GM12872 (cell line): ENCODE measurements around the gene TSPO2.

Experiments
- TF ChIP-seq, protein P1 (sequence below): IDR thresholded peaks from 3 replicates; pipeline ENCODE4 v1.5.1; 2011; ENCODE audit warnings: low read depth, mild to moderate bottlenecking, low read length, moderate library complexity; ENCODE audit not compliant: insufficient read depth

Gene TSPO2

DNA sequence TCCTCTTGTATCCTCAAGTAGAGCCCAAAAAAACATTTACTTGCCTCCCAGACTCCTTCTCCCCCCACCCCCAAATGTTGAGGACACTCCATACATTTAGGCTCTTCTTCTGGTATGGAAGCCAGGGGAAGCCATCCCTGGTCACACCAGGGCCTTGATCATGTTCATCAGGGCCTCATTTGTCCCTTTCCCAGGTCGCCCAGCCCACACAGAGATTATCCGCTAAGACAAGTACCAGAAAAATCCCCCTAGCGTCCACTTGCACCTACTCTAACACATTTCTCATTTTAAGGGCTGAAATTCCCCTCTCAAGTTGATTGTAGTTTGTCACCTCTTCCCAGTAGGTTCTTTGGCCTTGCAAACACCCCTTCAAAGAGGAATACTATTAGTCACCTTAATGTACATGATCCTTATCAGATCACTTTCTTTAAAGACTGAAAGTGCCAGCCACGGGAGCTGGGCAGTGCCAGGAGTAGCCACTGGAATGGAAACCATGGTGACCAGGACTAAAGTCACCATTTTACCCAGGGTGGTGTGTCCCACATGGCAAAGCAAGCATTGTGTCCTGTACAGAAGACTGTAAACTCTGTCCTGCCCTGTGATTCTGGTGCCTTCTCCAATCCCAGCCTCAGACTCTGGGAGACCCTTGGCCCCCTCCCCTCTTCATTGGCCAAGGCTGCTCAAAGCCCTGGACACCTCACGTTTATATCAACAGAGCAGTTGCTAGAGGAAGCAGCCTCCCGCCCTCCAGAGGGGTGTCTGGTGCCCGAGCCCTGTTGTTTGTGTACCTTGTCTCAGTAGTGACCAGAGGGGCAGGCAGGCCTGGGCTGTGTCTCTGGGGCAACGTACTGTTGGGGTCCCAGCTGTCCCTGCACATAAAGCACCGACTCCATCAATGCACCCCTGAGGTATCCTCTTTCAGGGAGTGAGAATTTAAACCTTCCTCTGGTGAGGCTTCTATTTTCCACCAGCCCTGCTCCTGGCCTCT, 5.8 kb downstream of the TSPO2 start:
- TF ChIP-seq, protein P1, sequence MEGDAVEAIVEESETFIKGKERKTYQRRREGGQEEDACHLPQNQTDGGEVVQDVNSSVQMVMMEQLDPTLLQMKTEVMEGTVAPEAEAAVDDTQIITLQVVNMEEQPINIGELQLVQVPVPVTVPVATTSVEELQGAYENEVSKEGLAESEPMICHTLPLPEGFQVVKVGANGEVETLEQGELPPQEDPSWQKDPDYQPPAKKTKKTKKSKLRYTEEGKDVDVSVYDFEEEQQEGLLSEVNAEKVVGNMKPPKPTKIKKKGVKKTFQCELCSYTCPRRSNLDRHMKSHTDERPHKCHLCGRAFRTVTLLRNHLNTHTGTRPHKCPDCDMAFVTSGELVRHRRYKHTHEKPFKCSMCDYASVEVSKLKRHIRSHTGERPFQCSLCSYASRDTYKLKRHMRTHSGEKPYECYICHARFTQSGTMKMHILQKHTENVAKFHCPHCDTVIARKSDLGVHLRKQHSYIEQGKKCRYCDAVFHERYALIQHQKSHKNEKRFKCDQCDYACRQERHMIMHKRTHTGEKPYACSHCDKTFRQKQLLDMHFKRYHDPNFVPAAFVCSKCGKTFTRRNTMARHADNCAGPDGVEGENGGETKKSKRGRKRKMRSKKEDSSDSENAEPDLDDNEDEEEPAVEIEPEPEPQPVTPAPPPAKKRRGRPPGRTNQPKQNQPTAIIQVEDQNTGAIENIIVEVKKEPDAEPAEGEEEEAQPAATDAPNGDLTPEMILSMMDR, result no peak

DNA sequence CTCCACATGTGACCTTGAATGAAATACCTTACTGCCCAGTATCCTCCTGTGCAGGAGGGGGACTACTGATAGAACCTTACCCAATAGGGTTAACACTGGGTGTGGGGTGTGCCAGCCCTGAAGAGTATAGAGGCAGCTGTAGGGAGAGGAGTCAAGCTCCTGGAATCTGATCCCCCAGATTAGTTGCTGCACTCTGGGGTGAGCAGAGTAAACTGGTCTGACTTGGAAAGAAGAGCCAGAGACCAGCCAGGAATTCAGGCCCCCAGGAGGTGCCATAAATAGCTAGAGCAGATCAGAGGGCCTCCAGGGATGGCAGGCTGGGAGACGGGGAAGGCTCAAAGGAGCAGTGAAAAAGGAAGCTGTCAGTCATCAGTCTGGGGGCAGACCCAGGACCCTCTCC, 7.3 kb downstream of the TSPO2 start:
- TF ChIP-seq, protein P1, result no peak

DNA sequence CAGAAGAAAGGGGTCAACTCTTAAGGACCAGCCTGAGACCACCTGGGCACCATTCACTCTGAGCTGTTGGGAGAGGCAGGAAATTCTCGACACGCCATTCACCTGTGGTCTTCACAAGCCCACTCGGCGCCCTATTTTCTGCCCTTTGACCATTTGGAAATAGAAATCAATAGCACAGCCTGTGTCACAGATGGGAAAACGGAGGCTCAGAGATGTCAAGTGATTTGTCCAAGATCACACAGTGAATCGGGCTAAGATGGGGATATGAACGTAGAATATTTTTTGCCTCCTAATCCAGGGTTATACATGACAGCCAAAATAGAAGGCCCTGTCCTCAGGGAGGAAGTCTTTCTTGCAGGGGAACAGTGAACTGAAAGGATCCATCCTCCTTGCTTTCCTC, 7.7 kb downstream of the TSPO2 start:
- TF ChIP-seq, protein P1, result no peak

DNA sequence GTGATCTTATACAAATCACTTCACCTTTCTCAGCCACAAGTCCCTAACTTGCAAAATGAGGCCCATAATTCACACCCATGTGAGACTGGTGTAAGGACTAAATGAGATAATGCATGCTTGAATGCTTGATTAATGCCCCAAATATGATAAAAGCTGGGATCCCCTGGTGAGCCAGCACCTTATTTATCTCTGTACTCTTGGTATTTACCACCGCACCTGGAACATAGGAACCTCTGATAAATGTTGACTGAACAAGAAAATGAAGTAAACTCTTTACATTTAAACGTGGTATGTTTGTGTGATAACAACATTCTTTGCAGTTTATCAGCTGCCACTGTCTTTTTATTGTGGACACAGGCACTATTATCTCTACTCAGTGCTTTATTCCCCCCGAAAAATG, 8.3 kb downstream of the TSPO2 start:
- TF ChIP-seq, protein P1, result no peak

DNA sequence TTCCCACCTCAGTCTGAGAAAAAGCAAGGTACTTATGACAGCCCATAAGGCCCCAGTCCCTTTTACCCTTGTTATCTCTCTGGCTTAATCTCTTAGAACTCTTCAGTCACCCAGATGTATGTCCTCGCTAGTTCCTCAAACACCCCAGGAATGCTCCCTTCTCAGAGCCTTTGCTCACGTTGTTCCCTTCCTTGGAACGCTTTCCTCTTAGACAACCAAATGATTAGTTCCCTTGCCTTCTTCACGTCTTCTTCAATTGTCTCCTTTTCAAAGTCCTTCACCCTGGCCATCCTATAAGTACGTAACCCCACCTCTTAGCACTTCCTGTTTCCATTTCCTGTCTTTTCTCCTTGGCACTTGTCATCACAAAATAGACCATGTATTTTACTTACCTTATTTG, 9.6 kb downstream of the TSPO2 start:
- TF ChIP-seq, protein P1, result no peak

DNA sequence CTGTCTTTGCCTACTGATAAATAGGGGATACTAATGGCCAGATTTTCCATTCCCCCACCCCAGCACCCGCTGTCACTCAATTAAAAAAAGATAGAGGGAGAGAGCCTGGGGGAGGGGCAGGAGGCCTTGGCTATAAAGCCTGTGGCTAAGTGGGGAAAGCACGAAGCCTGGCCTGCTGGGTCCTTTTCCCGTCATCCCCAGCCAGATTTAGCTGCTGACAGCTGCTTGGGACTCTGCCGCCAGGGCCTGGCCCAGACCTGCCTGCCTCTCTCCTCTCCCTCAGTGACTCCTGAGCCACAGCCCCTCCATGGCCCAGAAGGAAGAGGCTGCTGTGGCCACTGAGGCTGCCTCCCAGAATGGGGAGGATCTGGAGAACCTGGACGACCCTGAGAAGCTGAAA, 10.8 kb downstream of the TSPO2 start, which contains the start of gene APOBEC2:
Gene APOBEC2, plus strand, starts transcription at position 162 of the 400 bp plus-strand sequence. Its CDS starts 146 bp downstream, at position 308.
- TF ChIP-seq, protein P1, result no peak

DNA sequence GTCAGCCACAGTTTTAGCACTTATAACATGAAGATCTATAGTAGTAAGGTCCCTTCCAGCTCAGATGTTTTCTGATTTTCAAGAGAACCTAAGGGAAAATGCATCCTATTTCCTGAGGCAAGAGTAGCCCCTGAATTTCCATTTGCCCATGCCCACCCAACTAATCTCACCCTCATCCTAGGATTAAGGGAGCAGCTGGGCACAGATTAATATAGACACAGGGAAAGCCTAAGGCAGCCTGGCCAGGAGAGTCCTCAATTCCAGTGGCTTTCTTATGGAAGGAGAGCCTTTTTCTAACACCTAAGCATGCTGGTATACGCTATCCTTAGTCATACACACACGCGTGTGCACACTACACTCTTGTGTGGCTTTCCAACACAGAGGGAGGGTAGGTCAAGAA, 12.2 kb downstream of the TSPO2 start:
- TF ChIP-seq, protein P1, result no peak
